ENCODE results near the gene EAPP. TPM values are rescaled to one million over a fixed set of nuclear protein-coding genes. Genes with fewer than 3 reads are reported as not detected.
A peak's percentile ranks its signal among the peaks of the same experiment; 100 is the strongest.
"Not testable (repeated sequence)": the region's sequence is repeated elsewhere in the genome, so short reads cannot be mapped to it uniquely, and the experiment has no call there.

Gene EAPP
- total RNA-seq, 1 donor from 2014 or later, result 27.0 TPM

DNA sequence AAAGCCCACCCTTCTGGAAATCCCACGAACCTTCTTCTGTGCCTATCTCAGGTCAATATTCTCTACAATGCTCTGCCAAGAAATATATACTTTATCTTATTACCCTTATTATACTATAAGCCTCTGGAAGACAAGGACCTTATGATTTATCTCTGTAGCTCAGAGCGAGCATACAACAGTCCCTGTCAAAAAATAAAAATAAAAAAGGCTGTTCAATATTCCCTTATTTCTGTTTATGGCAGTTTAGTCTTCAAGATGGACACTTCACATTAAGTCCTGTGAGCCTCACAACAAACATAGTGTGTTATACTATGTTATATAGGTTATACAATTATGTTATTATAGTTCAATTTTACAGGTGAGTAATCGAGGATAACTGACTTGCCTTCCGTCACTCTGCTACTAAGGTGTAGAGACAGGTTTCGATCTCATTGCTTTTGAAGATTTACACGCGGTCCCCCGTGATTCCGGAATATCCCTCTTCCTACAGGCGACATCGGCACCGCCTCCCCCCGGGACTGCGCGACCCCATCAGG is 562 bp downstream of the EAPP start:
- DNase-seq (ENCODE audit: low spot score), result no peak

DNA sequence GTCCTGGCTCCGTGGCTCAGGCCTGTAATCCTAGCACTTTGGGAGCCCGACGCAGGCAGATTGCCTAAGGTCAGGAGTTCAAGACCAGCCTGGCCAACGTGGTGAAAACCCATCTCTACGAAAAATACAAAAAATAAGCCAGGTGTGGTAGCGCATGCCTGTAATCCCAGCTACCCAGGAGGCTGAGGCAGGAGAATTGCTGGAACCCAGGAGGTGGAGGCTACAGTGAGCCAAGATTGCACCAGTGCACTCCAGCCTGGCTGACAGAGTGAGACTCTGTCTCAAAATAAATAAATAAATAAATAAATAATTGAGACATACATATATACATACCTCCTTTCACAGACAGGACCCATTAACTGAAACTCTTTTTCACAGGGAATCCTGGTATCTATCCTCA is 1.4 kb downstream of the EAPP start:
- DNase-seq (ENCODE audit: low spot score), result not testable (repeated sequence)

DNA sequence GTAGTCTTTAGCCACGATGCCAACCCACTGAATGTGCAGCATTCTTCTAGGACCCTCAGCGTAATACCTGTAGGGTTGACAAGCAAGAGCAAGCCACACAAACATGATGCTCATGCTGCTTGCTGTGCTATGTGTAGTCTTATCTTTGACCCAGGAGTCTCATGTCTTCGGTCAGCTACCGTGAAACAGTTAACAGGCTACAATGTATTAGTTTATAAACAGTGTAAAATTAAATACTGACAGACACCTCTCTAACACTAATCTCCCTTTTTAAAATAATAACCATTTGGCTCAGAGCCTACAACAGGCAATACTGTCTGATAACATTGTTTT is 1.9 kb downstream of the EAPP start:
- DNase-seq (ENCODE audit: low spot score), result no peak

DNA sequence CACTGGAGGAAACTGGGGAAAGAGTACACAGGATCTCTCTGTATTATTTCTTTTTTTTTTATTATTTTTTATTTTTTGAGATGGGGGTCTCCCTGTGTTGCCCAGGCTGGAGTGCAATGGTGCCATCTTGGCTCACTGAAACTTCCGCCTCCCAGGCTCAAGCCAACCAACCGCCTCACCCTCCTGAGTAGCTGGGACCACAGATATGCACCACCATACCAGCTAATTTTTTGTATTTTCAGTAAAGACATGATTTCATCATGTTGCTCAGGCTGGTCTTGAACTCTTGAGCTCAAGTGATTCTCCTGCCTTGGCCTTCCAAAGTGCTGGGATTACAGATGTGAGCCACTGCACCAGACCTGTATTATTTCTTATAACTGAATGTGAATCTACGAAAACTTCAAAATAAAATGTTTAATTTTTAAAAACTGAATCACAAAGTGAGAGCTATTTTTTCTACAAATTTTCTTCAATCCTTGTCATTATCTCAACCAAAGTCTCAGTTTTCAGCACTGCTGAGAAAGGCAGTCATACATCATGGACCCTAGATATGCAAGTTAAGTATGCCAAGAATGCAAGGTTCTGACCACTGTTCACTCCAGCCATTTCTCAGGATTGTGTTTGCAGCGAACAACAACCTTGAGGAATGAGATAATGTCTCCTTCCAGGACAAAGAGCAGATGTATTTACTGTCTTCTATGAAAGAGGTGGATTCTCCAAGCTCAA is 2.4 kb downstream of the EAPP start:
- DNase-seq (ENCODE audit: low spot score), result no peak

DNA sequence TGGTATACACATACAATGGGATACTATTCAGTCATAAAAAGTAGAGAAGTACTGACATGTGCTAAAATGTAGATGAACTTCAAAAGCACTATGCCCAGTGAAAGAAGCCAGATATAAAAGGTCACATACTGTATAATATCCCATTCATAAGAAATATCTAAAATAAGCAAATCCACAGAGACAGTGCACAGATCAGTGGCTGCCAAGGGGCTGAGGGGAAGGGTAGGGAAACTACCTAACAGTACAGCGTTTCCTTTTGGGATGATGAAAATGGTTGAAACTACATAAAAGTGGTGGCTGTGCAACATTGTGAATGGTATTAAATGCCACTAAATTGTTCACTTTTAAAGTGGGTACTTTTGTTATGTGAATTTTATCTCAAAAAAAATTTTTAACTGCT is 11.9 kb downstream of the EAPP start:
- no peak for DNase-seq (ENCODE audit: low spot score)

DNA sequence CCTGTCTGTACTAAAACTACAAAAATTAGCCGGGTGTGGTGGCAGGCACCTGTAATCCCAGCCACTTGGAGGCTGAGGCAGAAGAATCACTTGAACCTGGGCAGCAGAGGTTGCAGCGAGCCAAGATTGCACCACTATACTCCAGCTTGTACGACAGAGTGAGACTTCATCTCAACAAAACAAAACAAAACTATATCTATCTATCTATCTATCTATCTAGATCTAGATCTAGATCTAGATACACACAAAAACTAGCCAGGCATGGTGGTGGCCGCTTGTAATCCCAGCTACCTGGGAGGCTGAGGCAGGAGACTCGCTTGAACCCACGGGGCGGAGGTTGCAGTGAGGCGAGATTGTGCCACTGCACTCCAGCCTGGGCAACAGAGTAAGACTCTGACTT is 15.3 kb downstream of the EAPP start:
- not testable (repeated sequence) for DNase-seq (ENCODE audit: low spot score)

DNA sequence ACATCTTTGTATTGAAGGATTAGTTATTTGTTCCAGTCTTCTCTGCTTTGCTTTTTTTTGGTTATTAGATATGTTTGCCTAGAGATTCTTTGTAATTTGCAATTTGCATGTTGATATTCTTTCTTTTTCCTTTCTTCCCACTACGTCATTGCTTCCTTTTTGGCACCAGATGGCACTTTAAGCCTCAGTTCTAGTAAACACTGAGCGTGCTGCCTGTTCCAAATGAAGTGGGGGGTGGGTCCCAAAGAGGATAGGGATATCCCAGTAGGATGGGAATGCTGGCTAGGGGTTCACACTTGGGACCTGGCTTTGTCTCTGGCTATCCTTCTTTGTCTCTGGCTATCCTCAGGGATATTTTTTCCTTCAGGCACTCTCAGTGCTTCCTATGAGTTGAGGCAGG is 17.0 kb downstream of the EAPP start:
- DNase-seq (ENCODE audit: low spot score), result no peak

DNA sequence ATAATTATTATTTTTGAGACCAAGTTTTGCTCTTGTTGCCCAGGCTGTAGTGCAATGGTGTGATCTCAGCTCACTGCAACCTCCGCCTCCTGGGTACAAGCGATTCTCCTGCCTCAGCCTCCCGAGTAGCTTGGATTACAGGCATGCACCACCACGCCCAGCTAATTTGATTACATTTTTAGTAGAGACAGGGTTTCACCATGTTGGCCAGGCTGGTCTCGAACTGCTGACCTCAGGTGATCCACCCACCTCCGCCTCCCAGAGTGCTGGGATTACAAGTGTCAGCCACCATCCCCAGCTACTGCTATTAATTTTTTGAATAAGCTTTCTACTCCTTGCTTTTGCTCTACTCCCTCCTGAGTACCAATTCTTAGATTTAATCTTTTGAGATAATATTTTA is 18.4 kb downstream of the EAPP start:
- not testable (repeated sequence) for DNase-seq (ENCODE audit: low spot score)

DNA sequence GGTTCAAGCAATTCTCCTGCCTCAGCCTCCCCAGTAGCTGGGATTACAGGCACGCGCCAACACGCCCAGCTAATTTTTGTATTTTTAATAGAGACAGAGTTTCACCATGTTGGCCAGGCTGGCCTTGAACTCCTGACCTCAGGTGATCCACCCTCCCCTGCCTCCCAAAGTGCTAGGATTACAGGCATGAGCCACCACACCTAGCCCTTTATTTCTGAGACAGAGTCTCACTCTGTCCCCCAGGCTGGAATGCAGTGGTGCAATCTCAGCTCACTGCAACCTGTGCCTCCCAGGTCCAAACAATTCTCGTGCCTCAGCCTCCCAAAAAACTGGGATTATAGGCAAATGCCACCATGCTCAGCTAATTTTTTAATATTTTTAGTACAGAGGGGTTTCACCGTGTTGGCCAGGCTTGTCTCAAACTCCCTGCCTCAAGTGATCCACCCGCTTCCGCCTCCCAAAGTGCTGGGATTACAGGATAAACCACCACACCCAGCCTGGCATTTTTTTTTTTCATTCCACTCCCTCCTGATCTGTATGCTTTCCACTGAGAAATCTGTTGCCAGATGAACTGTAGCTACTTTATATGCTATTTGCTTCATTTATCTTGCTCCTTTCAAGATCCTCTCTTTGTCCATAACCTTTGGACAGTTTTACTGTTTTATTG is 19.1 kb downstream of the EAPP start:
- DNase-seq (ENCODE audit: low spot score), result not testable (repeated sequence)

DNA sequence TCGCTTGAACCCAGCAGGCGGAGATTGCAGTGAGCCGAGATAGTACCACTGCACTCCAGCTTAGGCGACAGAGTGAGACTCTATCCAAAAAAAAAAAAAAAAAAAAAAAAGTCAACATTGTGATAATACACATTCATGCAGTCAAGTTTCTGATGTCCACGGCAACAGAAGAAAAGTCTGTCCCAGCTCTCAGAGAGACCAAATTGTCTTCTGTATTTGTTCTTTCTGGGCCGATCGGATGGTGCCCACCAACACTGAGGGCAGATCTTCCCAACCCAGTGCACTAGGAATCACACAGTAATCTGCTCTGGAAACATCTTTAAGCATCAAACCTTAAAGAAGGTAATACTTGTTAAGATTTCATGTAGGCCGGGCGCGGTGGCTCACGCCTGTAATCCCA is 31.6 kb downstream of the EAPP start:
- DNase-seq (ENCODE audit: low spot score), result no peak

DNA sequence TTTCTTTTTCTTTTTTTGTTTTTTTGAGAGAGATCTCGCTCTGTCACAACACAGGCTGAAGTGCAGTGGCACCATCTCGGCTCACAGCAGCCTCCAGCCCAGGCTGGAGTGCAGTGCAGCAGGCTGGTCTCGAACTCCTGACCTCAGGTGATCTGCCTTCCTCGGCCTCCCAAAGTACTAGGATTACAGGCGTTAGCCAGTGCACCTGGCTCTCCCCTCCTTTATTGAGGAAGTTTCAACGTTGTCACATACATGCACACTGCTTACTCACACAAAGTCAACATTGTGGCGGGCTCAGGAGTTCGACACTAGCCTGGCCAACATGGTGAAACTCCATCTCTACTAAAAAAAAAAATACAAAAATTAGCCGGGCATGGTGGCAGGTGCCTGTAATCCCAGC is 32.0 kb downstream of the EAPP start:
- DNase-seq (ENCODE audit: low spot score), result no peak

DNA sequence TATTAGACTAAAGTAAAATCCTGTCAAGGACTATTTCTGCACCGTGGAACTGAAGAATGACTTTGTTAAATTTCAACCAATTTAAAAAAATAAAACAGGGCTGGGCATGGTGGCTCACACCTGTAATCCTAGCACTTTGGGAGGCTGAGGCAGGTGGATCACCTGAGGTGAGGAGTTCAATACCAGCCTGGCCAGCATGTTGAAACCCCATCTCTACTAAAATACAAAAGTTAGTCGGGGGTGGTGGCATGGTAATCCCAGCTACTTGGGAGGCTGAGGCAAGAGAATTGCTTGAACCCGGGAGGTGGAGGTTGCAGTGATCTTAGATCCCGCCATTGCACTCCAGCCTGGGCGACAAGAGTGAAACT is 34.4 kb downstream of the EAPP start:
- not testable (repeated sequence) for DNase-seq (ENCODE audit: low spot score)

DNA sequence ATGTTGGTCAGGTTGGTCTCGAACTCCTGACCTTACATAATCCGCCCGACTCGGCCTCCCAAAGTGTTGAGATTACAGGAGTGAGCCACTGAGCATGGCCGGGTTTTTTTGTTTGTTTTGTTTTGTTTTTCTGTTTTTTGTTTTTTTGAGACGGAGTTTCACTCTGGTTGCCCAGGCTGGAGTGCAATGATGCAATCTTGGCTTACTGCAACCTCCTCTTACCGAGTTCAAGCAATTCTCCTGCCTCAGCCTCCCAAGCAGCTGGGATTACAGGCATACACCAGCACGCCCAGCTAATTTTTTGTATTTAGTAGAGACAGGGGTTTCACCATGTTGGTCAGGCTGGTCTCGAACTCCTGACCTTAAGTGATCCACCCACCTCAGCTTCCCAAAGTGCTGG is 35.5 kb downstream of the EAPP start:
- DNase-seq (ENCODE audit: low spot score), result not testable (repeated sequence)

DNA sequence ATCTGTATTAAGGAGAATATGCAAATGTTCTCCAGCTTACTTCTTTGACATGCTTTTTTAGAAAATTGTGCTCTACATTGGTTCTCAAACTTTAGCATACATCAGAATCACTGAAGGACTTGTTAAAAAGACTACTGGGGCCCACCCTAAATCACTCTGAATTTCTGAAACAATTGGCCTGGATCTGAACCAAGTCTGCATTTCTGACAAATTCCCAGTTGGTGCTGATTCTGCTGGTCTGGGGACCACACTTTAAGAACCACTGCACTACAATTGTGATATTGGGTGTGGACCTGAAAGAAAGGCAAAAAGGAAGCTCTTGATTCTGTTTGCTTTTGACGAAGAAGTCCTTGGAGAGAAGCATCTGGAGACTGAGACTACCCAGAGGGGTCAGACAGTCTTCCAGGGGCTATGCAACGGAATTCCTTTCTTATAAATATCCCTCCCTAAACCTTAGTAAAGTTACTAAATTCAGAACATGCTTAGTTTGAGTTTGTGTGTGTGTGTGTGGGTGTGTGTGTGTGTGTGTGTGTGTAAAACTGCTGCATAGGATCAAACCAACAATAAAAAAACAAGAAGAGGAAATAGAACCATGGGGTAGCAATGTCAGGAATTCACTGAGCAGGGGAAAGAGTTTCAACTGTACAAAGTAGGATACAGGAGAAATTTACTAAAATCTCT is 36.8 kb downstream of the EAPP start:
- peak; percentile 38 for DNase-seq (ENCODE audit: low spot score)

DNA sequence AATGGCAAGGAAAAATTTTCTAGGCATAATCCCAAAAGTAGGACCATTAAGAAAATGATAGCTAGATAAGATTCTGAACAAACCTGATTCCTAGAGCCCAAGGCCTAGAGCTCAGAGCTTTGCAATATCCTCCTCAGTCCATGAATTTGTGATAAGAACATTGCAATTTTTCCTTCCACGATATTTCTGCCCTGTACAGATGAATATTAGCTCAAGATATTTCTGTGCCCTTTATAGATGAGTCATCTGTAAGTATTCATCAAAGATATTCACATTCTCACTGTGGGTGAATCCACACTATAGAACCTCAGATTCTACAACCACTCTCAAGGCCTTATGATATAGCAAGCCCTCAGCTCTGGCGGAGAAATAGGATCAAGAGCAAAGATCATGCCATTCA is 37.5 kb downstream of the EAPP start:
- DNase-seq (ENCODE audit: low spot score), result peak; percentile 52

DNA sequence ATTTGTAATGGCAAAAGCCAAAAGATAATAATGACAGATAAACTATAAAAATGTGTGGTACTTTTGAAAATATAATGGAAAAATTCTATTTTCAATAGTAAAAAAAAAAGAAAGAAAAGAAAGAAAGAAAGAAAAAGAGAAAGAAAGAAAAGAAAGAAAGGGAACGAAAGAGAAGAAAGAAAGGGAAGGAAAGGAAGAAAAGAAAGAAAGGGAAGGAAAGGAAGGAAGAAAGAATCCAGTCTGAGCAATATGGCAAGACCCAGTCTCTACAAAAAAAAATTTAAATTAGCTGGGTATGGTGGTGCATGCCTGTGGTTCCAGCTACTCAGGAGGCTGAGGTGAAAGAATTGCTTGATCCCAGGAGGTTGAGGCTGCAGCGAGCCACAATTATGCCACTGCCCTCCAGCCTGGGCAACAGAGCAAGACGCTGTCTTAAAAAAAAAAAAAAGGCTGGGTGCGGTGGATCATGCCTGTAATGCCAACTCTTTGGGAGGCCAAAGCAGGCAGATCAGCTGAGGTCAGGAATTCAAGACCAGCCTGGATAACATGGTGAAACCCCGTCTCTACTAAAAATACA is 38.4 kb downstream of the EAPP start:
- no peak for DNase-seq (ENCODE audit: low spot score)

DNA sequence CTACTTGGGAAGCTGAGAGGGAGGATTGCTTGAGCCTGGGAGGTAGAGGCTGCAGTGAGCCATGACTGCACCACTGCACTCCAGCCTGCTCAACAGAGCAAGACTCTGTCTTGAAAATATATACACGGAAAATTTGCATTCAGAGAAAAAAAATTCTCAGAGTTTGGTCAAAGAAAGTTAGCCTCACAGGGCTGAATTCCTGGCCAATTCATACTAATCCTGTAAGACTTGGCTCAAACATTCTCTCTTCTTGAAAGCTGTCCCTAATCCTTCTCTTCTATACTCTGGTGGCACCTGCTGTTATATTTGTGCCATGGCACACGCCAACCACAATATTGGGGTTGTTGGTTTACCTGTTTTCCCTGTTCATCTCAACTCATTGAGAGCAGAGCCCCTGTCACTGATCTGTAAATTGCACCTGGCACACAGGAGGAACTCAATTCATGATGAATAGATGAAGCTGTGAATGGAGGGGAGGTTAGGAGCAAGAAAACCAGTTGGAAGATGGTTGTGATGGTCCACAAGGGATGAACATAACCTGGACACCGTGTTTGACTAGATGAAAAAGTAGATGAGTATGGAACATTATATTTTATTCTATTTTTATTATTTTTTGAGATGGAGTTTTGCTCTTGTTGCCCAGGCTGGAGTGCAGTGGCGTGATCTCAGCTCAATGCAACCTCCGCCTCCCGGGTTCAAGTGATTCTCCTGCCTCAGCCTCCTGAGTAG is 40.7 kb downstream of the EAPP start:
- peak; percentile 15 for DNase-seq (ENCODE audit: low spot score)

DNA sequence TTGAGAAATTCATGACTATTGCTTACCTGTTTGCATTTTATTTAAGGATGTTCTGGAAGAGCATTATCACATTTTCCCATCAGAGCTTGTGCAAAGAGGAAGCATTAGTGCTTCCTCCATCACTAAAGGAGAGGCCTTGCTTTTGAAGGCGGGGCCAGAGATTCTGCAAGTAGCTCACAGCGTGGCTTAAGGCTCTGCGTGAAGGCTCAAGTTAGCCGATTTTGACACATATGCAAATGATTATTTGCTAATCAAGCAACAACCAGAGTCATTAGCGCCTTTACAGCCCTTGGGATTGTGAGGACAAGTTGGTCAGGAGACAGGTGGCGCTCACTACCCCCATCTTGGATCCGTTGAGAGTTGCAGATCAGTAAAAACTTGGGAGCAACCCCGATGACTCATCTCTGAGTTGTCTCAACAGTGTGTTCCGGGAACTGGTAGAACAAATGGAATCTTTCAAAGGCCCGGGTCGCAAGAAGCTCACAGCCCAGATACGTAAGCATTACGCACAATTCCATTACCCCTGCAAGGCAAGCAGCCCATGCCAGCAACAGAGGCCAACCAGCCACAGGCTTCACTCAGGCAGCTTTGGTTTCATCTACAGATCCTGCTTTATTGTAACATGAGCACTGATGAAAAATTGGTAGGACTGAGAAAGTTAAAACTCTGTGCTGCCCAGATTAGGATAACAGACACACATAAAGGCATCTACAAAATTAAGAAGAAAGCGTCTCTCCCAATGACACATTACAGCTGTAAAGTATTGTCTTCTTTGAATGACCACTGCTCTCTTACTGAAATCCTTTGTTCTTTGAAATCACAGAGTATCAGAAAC is 42.6 kb downstream of the EAPP start:
- DNase-seq (ENCODE audit: low spot score), result peak; percentile 96

DNA sequence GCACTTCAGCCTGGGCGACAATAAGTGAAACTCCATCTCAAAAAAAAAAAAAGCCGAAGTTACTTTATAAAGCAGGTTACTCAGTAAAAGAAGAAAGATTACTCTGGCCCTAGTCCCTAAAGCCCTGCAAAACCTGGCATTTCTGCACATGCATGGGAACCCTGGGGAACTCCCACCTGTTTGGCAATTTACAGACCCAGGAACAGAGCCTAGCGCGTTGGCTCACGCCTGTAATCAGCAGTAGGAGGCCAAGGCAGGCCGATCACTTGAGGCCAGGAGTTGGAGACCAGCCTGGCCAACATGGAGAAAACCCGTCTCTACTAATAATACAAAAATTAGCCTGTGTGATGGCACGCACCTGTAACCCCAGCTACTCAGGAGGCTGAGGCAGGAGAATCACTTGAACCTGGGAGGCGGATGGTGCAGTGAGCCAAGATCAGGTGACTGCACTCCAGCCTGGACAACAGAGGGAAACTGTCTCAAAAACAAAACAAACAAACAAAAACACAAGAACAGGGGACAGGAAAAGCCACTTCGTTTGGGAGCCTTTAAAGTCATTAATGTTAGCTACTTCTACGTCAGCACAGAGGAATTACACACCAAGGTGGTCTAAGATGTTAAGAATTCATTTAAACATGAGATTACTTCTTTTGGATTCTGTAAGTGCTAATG is 43.4 kb downstream of the EAPP start:
- DNase-seq (ENCODE audit: low spot score), result no peak

DNA sequence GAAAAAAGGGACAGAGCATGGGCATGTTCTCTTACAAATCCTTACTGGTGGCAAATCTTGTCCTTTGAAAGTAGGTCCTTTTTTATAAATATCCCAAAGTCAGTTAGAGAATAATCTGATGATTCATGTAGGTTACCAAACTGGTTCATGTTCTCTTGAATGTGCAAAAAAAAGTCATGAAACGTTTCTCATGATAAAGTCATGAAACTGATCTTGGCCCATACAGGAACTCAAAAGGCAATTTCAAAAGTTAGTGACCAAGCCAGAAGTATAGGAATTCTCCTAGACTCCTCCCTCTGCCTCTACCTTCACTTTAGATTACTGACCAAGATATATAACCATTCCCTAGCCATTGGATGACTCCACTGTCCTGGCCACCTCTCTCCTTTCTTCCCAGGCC is 50.2 kb downstream of the EAPP start:
- DNase-seq (ENCODE audit: low spot score), result no peak

Data from umbilical cord (tissue), 2 donors.